Neural progenitor cell (in vitro differentiated cells): Measurements from ENCODE around the gene CCM2. TPM values are rescaled to one million over a fixed set of nuclear protein-coding genes. Genes with fewer than 3 reads are reported as not detected.
A peak's percentile ranks its signal among the peaks of the same experiment; 100 is the strongest.

Experiments used
- DNase-seq: peaks from one replicate; pipeline ENCODE4 v3.0.0-alpha.2; 2016; ENCODE audit warnings: low spot score
- H2AFZ ChIP-seq: fragments of 200-600 bp; sonication (generic); replicated peaks from 2 replicates; pipeline ENCODE4 v1.6.1; 2016; ENCODE audit warnings: antibody characterized with exemption
- H3F3A ChIP-seq: fragments of 200-600 bp; sonication (generic); 2 replicates; pipeline ENCODE4 v1.6.1; 2016; ENCODE audit warnings: antibody characterized with exemption, low read depth
- H3K27ac ChIP-seq: fragments of 200-600 bp; sonication (generic); 2 replicates; pipeline ENCODE4 v1.5.1; 2016; ENCODE audit warnings: mild to moderate bottlenecking
- H3K27me3 ChIP-seq: fragments of 200-600 bp; sonication (generic); 2 replicates; pipeline ENCODE4 v1.6.1; 2016; ENCODE audit warnings: mild to moderate bottlenecking, moderate library complexity
- H3K36me3 ChIP-seq: fragments of 200-600 bp; sonication (generic); 2 replicates; pipeline ENCODE4 v1.5.1; 2016
- H3K4me1 ChIP-seq: fragments of 200-600 bp; sonication (generic); 2 replicates; pipeline ENCODE4 v1.6.1; 2016; ENCODE audit warnings: mixed run types
- H3K4me2 ChIP-seq: fragments of 200-600 bp; sonication (generic); 2 replicates; pipeline ENCODE4 v1.6.1; 2016
- H3K4me3 ChIP-seq: fragments of 200-600 bp; sonication (generic); 2 replicates; pipeline ENCODE4 v1.5.1; 2016
- H3K79me2 ChIP-seq: fragments of 200-600 bp; sonication (generic); 2 replicates; pipeline ENCODE4 v1.6.1; 2016; ENCODE audit warnings: low read depth
- H3K9ac ChIP-seq: fragments of 200-600 bp; sonication (generic); 2 replicates; pipeline ENCODE4 v1.6.1; 2016
- H3K9me3 ChIP-seq: fragments of 200-600 bp; sonication (generic); 2 replicates; pipeline ENCODE4 v1.5.1; 2016; ENCODE audit warnings: low read depth
- H4K20me1 ChIP-seq: fragments of 200-600 bp; sonication (generic); 2 replicates; pipeline ENCODE4 v1.6.1; 2016; ENCODE audit warnings: low read depth
- H3K27ac Mint-ChIP-seq: 3 replicates; pipeline ENCODE4 v1.8.0; 2021; ENCODE audit warnings: mixed read lengths
- H3K27me3 Mint-ChIP-seq: 2 replicates; pipeline ENCODE4 v1.8.0; 2022; ENCODE audit warnings: low read depth, mild to moderate bottlenecking, inconsistent platforms, moderate library complexity, mixed read lengths; ENCODE audit not compliant: insufficient read depth
- H3K36me3 Mint-ChIP-seq: 3 replicates; pipeline ENCODE4 v1.8.0; 2021; ENCODE audit warnings: mixed read lengths
- H3K4me1 Mint-ChIP-seq: 3 replicates; pipeline ENCODE4 v1.8.0; 2021; ENCODE audit warnings: mixed read lengths
- H3K4me3 Mint-ChIP-seq: 3 replicates; pipeline ENCODE4 v1.8.0; 2021; ENCODE audit warnings: mild to moderate bottlenecking, moderate library complexity, mixed read lengths
- H3K9me3 Mint-ChIP-seq: 3 replicates; pipeline ENCODE4 v1.8.0; 2020; ENCODE audit warnings: mixed read lengths
- EZH2 ChIP-seq: fragments of 200-600 bp; sonication (generic); IDR thresholded peaks from 2 replicates; pipeline ENCODE4 v1.6.1; 2017; ENCODE audit warnings: antibody characterized with exemption, mild to moderate bottlenecking, moderate library complexity
- EZH2phosphoT487 ChIP-seq: fragments of 200-600 bp; sonication (generic); IDR thresholded peaks from 2 replicates; pipeline ENCODE4 v1.6.1; 2017; ENCODE audit warnings: antibody characterized with exemption
- total RNA-seq: library from RNA; depleted of rRNA; stranded (reverse); fragments of >200 nt; gene quantifications from 2 replicates; pipeline ENCODE4 v1.2.3, GENCODE V29; 2015; ENCODE audit warnings: low replicate concordance
- TF ChIP-seq, protein P1 (sequence below): fragments of 200-600 bp; sonication (generic); IDR thresholded peaks from 2 replicates; pipeline ENCODE4 v1.5.1; 2017; ENCODE audit warnings: antibody characterized with exemption, mild to moderate bottlenecking

CCM2 gene
- total RNA-seq, 1 donor from 2014 or later, result 21.8 TPM

DNA sequence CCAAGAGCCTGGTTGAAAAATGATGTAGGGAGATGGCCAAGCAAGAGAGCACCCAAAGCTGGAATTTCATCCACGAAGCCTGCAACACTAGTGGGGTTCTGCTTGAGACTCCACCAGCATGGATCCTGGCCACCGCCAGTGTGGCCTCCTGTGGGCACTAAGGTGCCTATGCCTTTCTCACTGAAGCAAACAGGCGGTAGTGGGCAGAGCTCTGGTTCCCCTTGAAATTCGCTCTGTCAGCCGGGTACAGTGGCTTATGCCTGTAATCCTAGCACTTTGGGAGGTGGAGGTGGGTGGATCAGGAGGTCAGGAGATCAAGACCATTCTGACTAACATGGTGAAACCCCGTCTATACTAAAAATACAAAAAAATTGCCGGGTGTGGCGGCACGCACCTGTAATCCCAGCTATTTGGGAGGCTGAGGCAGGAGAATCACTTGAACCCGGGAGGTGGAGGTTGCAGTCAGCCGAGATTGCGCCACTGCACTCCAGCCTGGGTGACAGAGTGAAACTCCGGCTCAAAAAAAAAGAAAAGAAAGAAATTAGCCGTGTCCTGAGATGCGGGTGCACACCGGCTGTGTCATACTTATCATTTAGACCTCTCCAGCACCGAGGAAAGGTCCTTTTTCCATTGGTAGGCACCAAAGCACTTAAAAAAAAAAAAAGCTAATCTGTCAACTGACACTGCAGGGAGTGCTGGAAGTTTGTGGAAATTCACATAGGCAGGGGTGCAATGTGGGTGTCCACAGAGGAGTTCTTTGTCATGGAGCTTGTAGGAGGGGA, 28.3 kb downstream of the CCM2 start:
- H4K20me1 ChIP-seq, result peaks cover 4% of the 10 kb centered on the region
- no peak overlapping the region for H3K27ac Mint-ChIP-seq

DNA sequence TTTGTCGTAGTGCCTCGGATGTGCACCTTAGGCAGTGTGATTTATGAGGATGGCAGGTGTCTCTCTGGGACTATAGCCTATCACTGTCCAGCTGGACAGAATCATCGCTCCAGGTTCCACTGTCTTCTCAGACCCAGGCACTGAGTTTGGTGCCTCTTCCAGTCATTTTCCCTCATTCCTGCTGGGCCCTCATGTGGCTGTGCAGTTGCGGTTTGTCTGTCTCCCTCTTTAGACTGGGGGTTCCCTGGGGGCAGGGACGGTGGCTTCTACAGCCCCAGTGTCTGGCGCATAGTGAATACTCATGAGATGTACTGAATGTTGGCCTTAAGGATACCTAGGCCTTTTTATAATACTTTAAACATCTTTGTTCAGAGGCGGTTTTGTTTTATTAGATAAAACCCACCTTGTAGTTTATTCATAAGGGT, 28.9 kb downstream of the CCM2 start:
- TF ChIP-seq EZH2 (no peak), EZH2phosphoT487 (no peak)
- TF ChIP-seq, protein P1, sequence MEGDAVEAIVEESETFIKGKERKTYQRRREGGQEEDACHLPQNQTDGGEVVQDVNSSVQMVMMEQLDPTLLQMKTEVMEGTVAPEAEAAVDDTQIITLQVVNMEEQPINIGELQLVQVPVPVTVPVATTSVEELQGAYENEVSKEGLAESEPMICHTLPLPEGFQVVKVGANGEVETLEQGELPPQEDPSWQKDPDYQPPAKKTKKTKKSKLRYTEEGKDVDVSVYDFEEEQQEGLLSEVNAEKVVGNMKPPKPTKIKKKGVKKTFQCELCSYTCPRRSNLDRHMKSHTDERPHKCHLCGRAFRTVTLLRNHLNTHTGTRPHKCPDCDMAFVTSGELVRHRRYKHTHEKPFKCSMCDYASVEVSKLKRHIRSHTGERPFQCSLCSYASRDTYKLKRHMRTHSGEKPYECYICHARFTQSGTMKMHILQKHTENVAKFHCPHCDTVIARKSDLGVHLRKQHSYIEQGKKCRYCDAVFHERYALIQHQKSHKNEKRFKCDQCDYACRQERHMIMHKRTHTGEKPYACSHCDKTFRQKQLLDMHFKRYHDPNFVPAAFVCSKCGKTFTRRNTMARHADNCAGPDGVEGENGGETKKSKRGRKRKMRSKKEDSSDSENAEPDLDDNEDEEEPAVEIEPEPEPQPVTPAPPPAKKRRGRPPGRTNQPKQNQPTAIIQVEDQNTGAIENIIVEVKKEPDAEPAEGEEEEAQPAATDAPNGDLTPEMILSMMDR, result no peak
- Histone ChIP-seq H3K9me3 (no peaks in the 10 kb centered on the region), H3K27ac (no peak overlapping the region), H3K4me2 (no peak overlapping the region), H3F3A (peaks cover 4% of the 10 kb centered on the region), H3K4me1 (peaks cover 21% of the 10 kb centered on the region), H3K9ac (no peak overlapping the region), H3K36me3 (no peaks in the 10 kb centered on the region), H2AFZ (no peak overlapping the region), H4K20me1 (peaks cover 7% of the 10 kb centered on the region), H3K4me3 (no peak overlapping the region), H3K27me3 (no peaks in the 10 kb centered on the region), H3K79me2 (peaks cover 91% of the 10 kb centered on the region)
- Mint-ChIP-seq H3K4me1 (no peaks in the 10 kb centered on the region), H3K36me3 (peaks cover 18% of the 10 kb centered on the region), H3K27ac (no peak overlapping the region), H3K4me3 (no peak overlapping the region), H3K9me3 (peaks cover 5% of the 10 kb centered on the region), H3K27me3 (peaks cover 2% of the 10 kb centered on the region)
- DNase-seq, result no peak

More for the DNA sequence above, 28.3 kb downstream of the CCM2 start:
- Histone ChIP-seq H3F3A (peaks cover 4% of the 10 kb centered on the region), H3K4me2 (no peak overlapping the region), H3K79me2 (peaks cover 89% of the 10 kb centered on the region), H3K4me3 (no peak overlapping the region), H3K9me3 (no peaks in the 10 kb centered on the region), H3K27ac (no peak overlapping the region), H3K27me3 (no peaks in the 10 kb centered on the region), H3K9ac (no peak overlapping the region), H2AFZ (no peak overlapping the region), H3K4me1 (peaks cover 15% of the 10 kb centered on the region), H3K36me3 (no peaks in the 10 kb centered on the region)
- Mint-ChIP-seq H3K4me3 (no peak overlapping the region), H3K27me3 (peaks cover 2% of the 10 kb centered on the region), H3K36me3 (peaks cover 20% of the 10 kb centered on the region), H3K4me1 (no peaks in the 10 kb centered on the region), H3K9me3 (peaks cover 9% of the 10 kb centered on the region)
- DNase-seq, result no peak
- TF ChIP-seq EZH2phosphoT487 (no peak), EZH2 (no peak)
- TF ChIP-seq, protein P1, result no peak

DNA sequence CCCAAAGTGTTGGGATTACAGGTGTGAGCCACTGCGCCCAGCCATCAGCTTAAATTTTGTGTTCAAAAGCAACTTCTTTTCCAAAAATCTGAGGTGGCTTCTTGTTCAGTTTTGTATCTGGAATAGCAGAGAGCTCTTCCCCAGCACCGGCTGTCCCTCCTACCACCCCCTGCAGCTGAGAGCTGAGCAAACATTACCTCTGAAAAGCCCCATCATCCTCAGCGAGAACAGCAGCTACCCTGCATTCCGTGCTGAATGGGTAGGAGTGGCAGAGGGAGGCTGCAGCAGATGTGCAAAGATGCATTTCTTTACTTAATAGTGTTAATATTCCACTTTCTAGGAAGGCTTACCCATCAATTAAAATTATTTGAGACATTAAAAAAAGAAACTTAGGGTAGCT, 31.8 kb downstream of the CCM2 start:
- no peaks in the 10 kb centered on the region for H3K9me3 Mint-ChIP-seq
- H3K36me3 Mint-ChIP-seq, result peaks cover 3% of the 10 kb centered on the region
- Histone ChIP-seq H3K36me3 (no peaks in the 10 kb centered on the region), H3K4me2 (peak overlapping the region; percentile 52), H3K79me2 (peaks cover 92% of the 10 kb centered on the region), H2AFZ (no peak overlapping the region), H3K27ac (peak overlapping the region; percentile 29), H3K27me3 (no peaks in the 10 kb centered on the region), H4K20me1 (peaks cover 12% of the 10 kb centered on the region), H3K9ac (no peak overlapping the region), H3K4me3 (no peak overlapping the region), H3K4me1 (peaks cover 40% of the 10 kb centered on the region), H3K9me3 (no peaks in the 10 kb centered on the region), H3F3A (peaks cover 11% of the 10 kb centered on the region)
- H3K27me3 Mint-ChIP-seq, result no peaks in the 10 kb centered on the region
- no peak overlapping the region for H3K4me3 Mint-ChIP-seq
- DNase-seq, result peak; percentile 26
- peaks cover 11% of the 10 kb centered on the region for H3K4me1 Mint-ChIP-seq
- H3K27ac Mint-ChIP-seq, result no peak overlapping the region
- TF ChIP-seq, protein P1, result no peak
- TF ChIP-seq EZH2phosphoT487 (no peak), EZH2 (no peak)
